ENCODE results near the gene SYCE3. TPM values are rescaled to one million over a fixed set of nuclear protein-coding genes. Genes with fewer than 3 reads are reported as not detected.

Gene SYCE3
- total RNA-seq, 3 donors from 2014 or later: not detected

GRCh38 chr22:50581031-50581949, 18.6 kb upstream of the SYCE3 start:
- ATAC-seq (no peak), DNase-seq (no peak)
- TF ChIP-seq CTCF (IDR thresholded peaks at IDR 0.05): no peak
- H3K4me1 ChIP-seq (ENCODE audit: low read depth): peaks cover 12% of the 10 kb centered on the region
- no peaks in the 10 kb centered on the region for H3K9me3 ChIP-seq
- intact Hi-C loops (cut with DNase I, micrococcal nuclease): no loop called here
- H3K4me3 ChIP-seq: no peak overlapping the region
- no peaks in the 10 kb centered on the region for H3K36me3 ChIP-seq (ENCODE audit: low read depth)

GRCh38 chr22:50579752-50580151, 17.0 kb upstream of the SYCE3 start:
- ATAC-seq: no peak
- Histone ChIP-seq H3K4me3 (no peak overlapping the region), H3K9me3 (no peaks in the 10 kb centered on the region), H3K4me1 (ENCODE audit: low read depth) (peaks cover 12% of the 10 kb centered on the region), H3K36me3 (ENCODE audit: low read depth) (no peaks in the 10 kb centered on the region)
- intact Hi-C loops (cut with DNase I, micrococcal nuclease): no loop called here
- no peak for TF ChIP-seq CTCF (IDR thresholded peaks at IDR 0.05)
- no peak for DNase-seq

GRCh38 chr22:50578776-50579310, 16.1 kb upstream of the SYCE3 start:
- H3K36me3 ChIP-seq (ENCODE audit: low read depth): no peaks in the 10 kb centered on the region
- ATAC-seq: no peak
- TF ChIP-seq CTCF (IDR thresholded peaks at IDR 0.05): no peak
- H3K4me1 ChIP-seq (ENCODE audit: low read depth): peaks cover 11% of the 10 kb centered on the region
- no peak for DNase-seq
- no peaks in the 10 kb centered on the region for H3K9me3 ChIP-seq
- H3K4me3 ChIP-seq: no peak overlapping the region
- intact Hi-C loops (cut with DNase I, micrococcal nuclease): no loop called here

GRCh38 chr22:50577987-50578775, 15.5 kb upstream of the SYCE3 start, which contains the start of gene CPT1B:
Gene CPT1B (minus strand): TSS chr22:50578427. CDS start chr22:50577915, 512 bp downstream.
- H3K36me3 ChIP-seq (ENCODE audit: low read depth): no peaks in the 10 kb centered on the region
- ATAC-seq (no peak), DNase-seq (peak in 1 of 3 donors; percentile 31)
- no peak for TF ChIP-seq CTCF (IDR thresholded peaks at IDR 0.05)
- intact Hi-C loops (cut with DNase I, micrococcal nuclease): no loop called here
- H3K9me3 ChIP-seq: no peaks in the 10 kb centered on the region
- peaks cover 5% of the 10 kb centered on the region for H3K4me1 ChIP-seq (ENCODE audit: low read depth)
- H3K4me3 ChIP-seq: no peak within 1 kb of the TSS

GRCh38 chr22:50577697-50577986, 14.9 kb upstream of the SYCE3 start:
- ATAC-seq (no peak), DNase-seq (no peak)
- peaks cover 3% of the 10 kb centered on the region for H3K4me1 ChIP-seq (ENCODE audit: low read depth)
- no peaks in the 10 kb centered on the region for H3K36me3 ChIP-seq (ENCODE audit: low read depth)
- intact Hi-C loops (cut with DNase I, micrococcal nuclease): no loop called here
- no peak overlapping the region for H3K4me3 ChIP-seq
- no peaks in the 10 kb centered on the region for H3K9me3 ChIP-seq
- TF ChIP-seq CTCF (IDR thresholded peaks at IDR 0.05): no peak

All from mucosa of descending colon (tissue), 3 donors.